ENCODE results near the gene NUDC. TPM values are rescaled to one million over a fixed set of nuclear protein-coding genes. Genes with fewer than 3 reads are reported as not detected.

NUDC gene
- total RNA-seq, 4 donors from 2014 or later, result 64.8 to 94.5 (median 68.1) TPM

DNA sequence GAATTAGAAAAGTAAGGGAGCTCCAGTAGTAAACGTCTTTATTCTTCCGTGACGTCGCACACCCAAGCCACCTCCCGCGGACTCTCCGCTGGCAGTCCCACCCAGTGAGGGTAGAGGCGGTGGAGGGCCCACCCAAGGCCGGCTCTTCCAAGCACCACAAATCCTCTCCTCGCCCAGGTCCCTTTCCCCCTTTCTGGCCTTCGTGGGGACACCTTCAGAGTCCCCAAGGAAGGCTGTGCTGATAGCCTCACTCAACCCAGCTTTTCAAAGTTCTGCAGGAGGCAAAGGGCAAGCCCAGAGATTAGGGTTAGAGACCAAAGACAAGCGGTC, 31.1 kb upstream of the NUDC start:
- WGBS, 2 donors (ENCODE audit: low coverage in 1 of 2), result 2 to 14% methylated on average over 2 to 10 of the region's 12 CpGs
- TF ChIP-seq EP300 (IDR thresholded peaks at IDR 0.05) (no peak), POLR2AphosphoS5 (IDR thresholded peaks at IDR 0.05) (no peak), POLR2A (IDR thresholded peaks at IDR 0.05) (no peak)
- TF ChIP-seq, protein P1, sequence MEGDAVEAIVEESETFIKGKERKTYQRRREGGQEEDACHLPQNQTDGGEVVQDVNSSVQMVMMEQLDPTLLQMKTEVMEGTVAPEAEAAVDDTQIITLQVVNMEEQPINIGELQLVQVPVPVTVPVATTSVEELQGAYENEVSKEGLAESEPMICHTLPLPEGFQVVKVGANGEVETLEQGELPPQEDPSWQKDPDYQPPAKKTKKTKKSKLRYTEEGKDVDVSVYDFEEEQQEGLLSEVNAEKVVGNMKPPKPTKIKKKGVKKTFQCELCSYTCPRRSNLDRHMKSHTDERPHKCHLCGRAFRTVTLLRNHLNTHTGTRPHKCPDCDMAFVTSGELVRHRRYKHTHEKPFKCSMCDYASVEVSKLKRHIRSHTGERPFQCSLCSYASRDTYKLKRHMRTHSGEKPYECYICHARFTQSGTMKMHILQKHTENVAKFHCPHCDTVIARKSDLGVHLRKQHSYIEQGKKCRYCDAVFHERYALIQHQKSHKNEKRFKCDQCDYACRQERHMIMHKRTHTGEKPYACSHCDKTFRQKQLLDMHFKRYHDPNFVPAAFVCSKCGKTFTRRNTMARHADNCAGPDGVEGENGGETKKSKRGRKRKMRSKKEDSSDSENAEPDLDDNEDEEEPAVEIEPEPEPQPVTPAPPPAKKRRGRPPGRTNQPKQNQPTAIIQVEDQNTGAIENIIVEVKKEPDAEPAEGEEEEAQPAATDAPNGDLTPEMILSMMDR (IDR thresholded peaks at IDR 0.05), result no peak
- H3K36me3 ChIP-seq, result peaks cover 0 to 82% of the 10 kb centered on the region in 2 donors

DNA sequence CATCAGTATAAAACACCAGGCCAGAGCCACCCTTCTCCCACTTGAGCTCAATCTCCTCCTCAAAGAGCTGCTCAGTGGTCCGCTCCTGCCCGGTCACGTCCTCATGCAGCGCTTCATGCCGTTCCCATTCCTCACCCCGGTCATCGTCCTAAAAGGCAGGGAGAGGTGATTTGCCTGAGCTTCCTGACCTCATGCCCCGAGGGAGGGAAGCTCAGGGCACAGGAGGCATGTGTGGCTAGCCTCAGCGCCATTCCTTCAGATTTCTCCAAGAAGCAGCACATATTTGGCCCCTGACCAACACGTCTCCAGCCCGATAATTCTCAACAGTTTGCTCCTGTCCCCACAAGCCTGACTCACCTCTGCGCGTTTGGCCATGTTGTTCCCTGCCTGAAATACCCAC, 27.3 kb upstream of the NUDC start:
- peaks cover 2 to 35% (median 12%) of the 10 kb centered on the region in 3 donors for H3K4me1 ChIP-seq
- TF ChIP-seq POLR2A (IDR thresholded peaks at IDR 0.05), result no peak
- TF ChIP-seq POLR2AphosphoS5 (IDR thresholded peaks at IDR 0.05), result no peak
- H3K27ac ChIP-seq, result no peak overlapping the region
- H3K27me3 ChIP-seq, result no peaks in the 10 kb centered on the region
- no peak overlapping the region for H3K4me3 ChIP-seq
- no peak for ATAC-seq
- 83 to 87% methylated on average over 3 to 12 of the region's 13 CpGs for WGBS, 2 donors (ENCODE audit: low coverage in 1 of 2)
- no peaks in the 10 kb centered on the region for H3K9me3 ChIP-seq
- H3K36me3 ChIP-seq, result peaks cover 0 to 81% of the 10 kb centered on the region in 2 donors

More for the DNA sequence above, 31.1 kb upstream of the NUDC start:
- no peaks in the 10 kb centered on the region for H3K27me3 ChIP-seq
- peak; percentile 32 for ATAC-seq
- H3K27ac ChIP-seq, result peak overlapping the region; percentile 79 to 98 (median 90)
- peaks cover 3 to 41% (median 17%) of the 10 kb centered on the region in 3 donors for H3K4me1 ChIP-seq
- peak overlapping the region; percentile 67 to 96 for H3K4me3 ChIP-seq
- no peaks in the 10 kb centered on the region for H3K9me3 ChIP-seq

DNA sequence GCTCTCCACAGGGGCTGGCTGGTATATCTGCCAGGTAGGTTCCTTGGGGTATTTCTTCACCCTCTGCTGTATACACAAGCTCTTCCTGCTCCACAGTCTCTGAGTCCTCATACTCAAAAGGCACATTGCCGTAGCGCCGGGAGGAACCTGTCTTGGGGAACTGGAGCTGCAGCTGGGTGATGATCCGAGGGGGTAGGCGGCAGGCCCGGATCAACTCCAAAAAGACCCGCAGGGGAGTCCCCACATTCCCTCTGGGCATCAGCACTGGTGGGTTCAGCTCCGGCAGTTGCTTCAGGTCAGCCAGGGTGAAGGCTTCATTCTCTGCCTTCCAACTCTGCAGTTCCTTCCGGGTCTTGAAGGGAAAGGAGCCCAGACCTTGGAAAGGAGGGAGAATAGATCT, 24.2 kb upstream of the NUDC start:
- 81 to 83% methylated on average over 1 to 4 of the region's 9 CpGs for WGBS, 2 donors (ENCODE audit: low coverage in 1 of 2)
- Histone ChIP-seq H3K9me3 (no peaks in the 10 kb centered on the region), H3K4me3 (no peak overlapping the region), H3K27ac (no peak overlapping the region), H3K4me1 (peaks cover 6 to 34% (median 10%) of the 10 kb centered on the region in 3 donors), H3K27me3 (no peaks in the 10 kb centered on the region), H3K36me3 (peaks cover 0 to 66% of the 10 kb centered on the region in 2 donors)
- ATAC-seq, result no peak
- TF ChIP-seq, protein P1 (IDR thresholded peaks at IDR 0.05), result no peak
- TF ChIP-seq POLR2AphosphoS5 (IDR thresholded peaks at IDR 0.05), result no peak
- TF ChIP-seq EP300 (IDR thresholded peaks at IDR 0.05), result no peak
- no peak for TF ChIP-seq POLR2A (IDR thresholded peaks at IDR 0.05)

DNA sequence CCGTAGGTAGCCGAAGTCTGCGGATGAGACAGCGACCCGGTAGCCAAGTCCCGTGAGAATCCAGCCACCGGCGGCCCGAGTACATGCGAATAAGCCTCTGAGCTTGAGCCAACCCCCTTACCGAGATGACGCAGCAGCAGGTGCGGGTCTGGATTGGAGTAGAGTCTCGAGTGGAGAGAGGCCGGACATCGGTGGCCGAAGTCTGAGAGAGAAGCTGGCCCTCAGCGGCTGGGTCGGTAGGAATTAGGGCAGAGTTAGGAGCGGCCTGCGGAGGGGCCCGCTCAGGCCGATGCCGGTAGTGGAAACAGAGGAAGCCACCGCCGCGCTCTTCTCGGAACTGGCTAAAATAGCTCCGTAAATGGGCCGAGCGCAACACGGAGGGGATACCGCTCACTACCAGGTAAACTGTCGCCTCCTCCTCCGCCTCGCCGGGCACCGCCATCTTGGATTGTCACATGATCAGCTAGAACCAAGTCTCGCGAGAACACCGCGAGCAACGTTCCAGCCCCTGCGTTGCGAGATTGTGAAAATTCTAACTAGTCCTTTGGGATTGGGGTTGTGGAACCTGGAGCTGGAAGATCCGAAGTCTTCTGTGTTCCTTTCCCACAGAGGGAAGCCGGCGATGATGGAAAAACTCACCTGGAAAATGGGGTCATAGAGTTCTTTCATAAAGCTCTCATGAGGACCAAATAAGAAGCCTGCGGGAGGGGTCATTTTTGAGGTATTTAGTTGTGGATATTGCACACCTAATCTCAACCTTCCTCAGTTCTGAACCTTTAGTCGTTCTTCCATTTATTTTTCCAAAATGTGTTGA, 21.3 kb upstream of the NUDC start, which contains the start of gene GPATCH3:
Gene GPATCH3 (minus strand): TSS at position 467 of the 814 bp plus-strand sequence. CDS start 25 bp downstream, at position 442.
- 1 to 2% methylated on average over 7 to 16 of the region's 50 CpGs for WGBS, 2 donors (ENCODE audit: low coverage in 1 of 2)
- H3K36me3 ChIP-seq, result peaks cover 0 to 37% of the 10 kb centered on the region in 2 donors
- no peaks in the 10 kb centered on the region for H3K27me3 ChIP-seq
- H3K27ac ChIP-seq, result peak within 1 kb of the TSS; percentile 79 to 86 (median 84)
- ATAC-seq, result peak; percentile 91
- peak within 1 kb of the TSS; percentile 83 to 86 for H3K4me3 ChIP-seq
- TF ChIP-seq POLR2AphosphoS5 (IDR thresholded peaks at IDR 0.05) (peak; percentile 60), POLR2A (IDR thresholded peaks at IDR 0.05) (peak; percentile 35 to 39), EP300 (IDR thresholded peaks at IDR 0.05) (no peak)
- TF ChIP-seq, protein P1 (IDR thresholded peaks at IDR 0.05), result no peak
- H3K9me3 ChIP-seq, result no peaks in the 10 kb centered on the region
- H3K4me1 ChIP-seq, result peaks cover 6 to 28% (median 10%) of the 10 kb centered on the region in 3 donors

DNA sequence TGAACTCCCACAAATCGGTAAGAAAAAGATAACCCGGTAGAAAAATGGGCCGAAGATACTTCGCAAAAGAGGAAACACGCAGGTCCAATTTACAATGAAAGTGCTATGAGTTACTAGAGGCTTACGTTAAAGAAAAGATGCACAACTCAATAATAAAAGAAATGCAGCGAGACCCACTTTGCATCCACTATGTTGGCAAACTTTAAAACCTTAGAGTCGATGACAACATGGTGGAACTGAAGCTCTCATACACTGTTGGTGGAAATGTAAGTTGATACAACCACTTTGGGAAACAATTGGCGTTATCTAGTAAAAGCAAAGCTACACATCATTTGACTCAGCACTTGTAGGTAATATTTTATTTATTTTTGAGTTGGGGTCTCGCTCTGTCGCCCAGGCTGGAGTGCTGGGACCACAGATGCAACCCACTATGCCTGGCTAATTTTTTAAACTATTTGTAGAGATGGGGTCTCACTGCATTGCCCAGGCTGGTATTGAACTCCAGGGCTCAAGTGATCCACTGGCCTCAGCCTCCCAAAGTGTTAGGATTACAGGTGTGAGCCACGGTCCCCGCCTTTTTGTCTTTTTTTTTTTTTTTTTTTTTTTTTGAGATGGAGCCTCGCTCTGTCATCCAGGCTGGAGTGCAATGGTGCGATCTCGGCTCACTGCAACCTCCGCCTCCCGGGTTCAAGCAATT, 20.6 kb upstream of the NUDC start:
- Histone ChIP-seq H3K9me3 (no peaks in the 10 kb centered on the region), H3K36me3 (peaks cover 0 to 30% of the 10 kb centered on the region in 2 donors), H3K4me1 (peaks cover 6 to 28% (median 10%) of the 10 kb centered on the region in 3 donors), H3K27ac (peak overlapping the region; percentile 79 to 86 (median 84)), H3K27me3 (no peaks in the 10 kb centered on the region), H3K4me3 (peak overlapping the region; percentile 83 to 86)
- 27 to 42% methylated on average over 9 to 10 of the region's 18 CpGs for WGBS, 2 donors (ENCODE audit: low coverage in 1 of 2)
- TF ChIP-seq POLR2A (IDR thresholded peaks at IDR 0.05) (no peak), EP300 (IDR thresholded peaks at IDR 0.05) (no peak), POLR2AphosphoS5 (IDR thresholded peaks at IDR 0.05) (no peak)
- TF ChIP-seq, protein P1 (IDR thresholded peaks at IDR 0.05), result no peak
- no peak for ATAC-seq
